Spleen (tissue), 7 donors: ENCODE measurements around the gene ARF3.

ENCODE experiments used
- POLR2A ChIP-seq, 3 donors: fragments of 450-650 bp; IDR thresholded peaks; one replicate each; pipeline ENCODE4 v1.5.1; 2017; ENCODE audit warnings: antibody characterized with exemption in 3 of 3, mild to moderate bottlenecking in 1 of 3
- POLR2AphosphoS5 ChIP-seq, 3 donors: sonication (generic); formaldehyde crosslinking; IDR thresholded peaks; one replicate each; pipeline ENCODE4 v1.5.1; 2017; ENCODE audit warnings: antibody characterized with exemption in 3 of 3
- TF ChIP-seq, protein P1 (sequence below), 11 experiments: fragments of 200-600 bp in 7 of 11; fragments of 450-650 bp in 4 of 11; sonication (generic) in 4 of 11; IDR thresholded peaks in 8 of 11; conservative IDR thresholded peaks in 3 of 11; 1 replicate in 7 of 11; 2 replicates in 4 of 11; pipeline versions ENCODE4 v1.4.0 to v1.8.0; 2016 to 2021; ENCODE audit warnings: antibody characterized with exemption in 11 of 11, inconsistent platforms in 4 of 11, mild to moderate bottlenecking in 1 of 11
- donor health status: DM: no; HTN: no; CAD: no; lungs with moderate emphysema.
- donor health status: DM: no; HTN: no; CAD: no.
- donor health status: DM: no; HTN: no; CAD: no.

DNA sequence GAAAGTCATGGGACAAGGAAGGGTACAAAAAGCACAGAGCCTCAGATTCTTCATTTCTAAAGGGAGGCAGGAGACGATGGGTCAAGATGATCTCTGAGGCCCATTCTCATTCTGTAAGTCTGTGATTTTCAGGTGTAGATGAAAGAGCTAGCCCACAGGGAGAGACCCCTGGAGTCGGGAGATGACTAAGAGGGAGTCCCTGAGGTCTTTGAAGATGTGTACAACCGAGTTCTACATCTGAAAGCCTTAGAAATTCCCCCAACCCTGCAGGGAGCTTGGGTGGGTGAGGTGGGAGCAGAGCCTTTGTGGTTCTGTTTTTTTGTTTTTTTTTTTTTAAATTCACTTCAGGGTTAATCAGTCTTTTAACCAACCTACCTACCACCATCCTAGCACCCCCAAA lies 11.2 kb upstream of the ARF3 start:
- TF ChIP-seq, protein P1, sequence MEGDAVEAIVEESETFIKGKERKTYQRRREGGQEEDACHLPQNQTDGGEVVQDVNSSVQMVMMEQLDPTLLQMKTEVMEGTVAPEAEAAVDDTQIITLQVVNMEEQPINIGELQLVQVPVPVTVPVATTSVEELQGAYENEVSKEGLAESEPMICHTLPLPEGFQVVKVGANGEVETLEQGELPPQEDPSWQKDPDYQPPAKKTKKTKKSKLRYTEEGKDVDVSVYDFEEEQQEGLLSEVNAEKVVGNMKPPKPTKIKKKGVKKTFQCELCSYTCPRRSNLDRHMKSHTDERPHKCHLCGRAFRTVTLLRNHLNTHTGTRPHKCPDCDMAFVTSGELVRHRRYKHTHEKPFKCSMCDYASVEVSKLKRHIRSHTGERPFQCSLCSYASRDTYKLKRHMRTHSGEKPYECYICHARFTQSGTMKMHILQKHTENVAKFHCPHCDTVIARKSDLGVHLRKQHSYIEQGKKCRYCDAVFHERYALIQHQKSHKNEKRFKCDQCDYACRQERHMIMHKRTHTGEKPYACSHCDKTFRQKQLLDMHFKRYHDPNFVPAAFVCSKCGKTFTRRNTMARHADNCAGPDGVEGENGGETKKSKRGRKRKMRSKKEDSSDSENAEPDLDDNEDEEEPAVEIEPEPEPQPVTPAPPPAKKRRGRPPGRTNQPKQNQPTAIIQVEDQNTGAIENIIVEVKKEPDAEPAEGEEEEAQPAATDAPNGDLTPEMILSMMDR (IDR thresholded peaks at IDR 0.05 in 8 of 11, conservative IDR thresholded peaks at IDR 0.05 in 3 of 11): no peak
- no peak for TF ChIP-seq POLR2A (IDR thresholded peaks at IDR 0.05)
- no peak for TF ChIP-seq POLR2AphosphoS5 (IDR thresholded peaks at IDR 0.05)
